DOHH2 (cell line): Measurements from ENCODE around the gene COL7A1.

Experiments
- H3F3A ChIP-seq: fragments of 200-600 bp; sonication (generic), shearing (Covaris generic); 2 replicates; pipeline ENCODE4 v1.6.0; 2016; ENCODE audit warnings: antibody characterized with exemption, mild to moderate bottlenecking; ENCODE audit not compliant: control insufficient read depth, insufficient read depth
- H3K27ac ChIP-seq: fragments of 200-600 bp; sonication (generic); 2 replicates; pipeline ENCODE4 v1.5.1; 2014; ENCODE audit warnings: low read depth, mild to moderate bottlenecking, low read length, moderate library complexity
- H3K27me3 ChIP-seq: fragments of 200-600 bp; sonication (generic); 2 replicates; pipeline ENCODE4 v1.6.1; 2014; ENCODE audit warnings: mild to moderate bottlenecking, low read length, mixed read lengths; ENCODE audit not compliant: control insufficient read depth
- H3K36me3 ChIP-seq: fragments of 200-600 bp; sonication (generic); 2 replicates; pipeline ENCODE4 v1.6.1; 2014; ENCODE audit warnings: mild to moderate bottlenecking, low read length, moderate library complexity, mixed read lengths; ENCODE audit not compliant: control insufficient read depth
- H3K4me1 ChIP-seq: fragments of 200-600 bp; sonication (generic); 2 replicates; pipeline ENCODE4 v1.6.1; 2014; ENCODE audit warnings: mild to moderate bottlenecking, low read length, mixed read lengths; ENCODE audit not compliant: control insufficient read depth
- H3K4me2 ChIP-seq: fragments of 200-600 bp; sonication (generic); 2 replicates; pipeline ENCODE4 v1.6.0; 2014; ENCODE audit warnings: mild to moderate bottlenecking, low read length, moderate library complexity
- H3K4me3 ChIP-seq: fragments of 200-600 bp; sonication (generic); 2 replicates; pipeline ENCODE4 v1.5.1; 2014; ENCODE audit warnings: mild to moderate bottlenecking, low read length, mixed read lengths
- H3K79me2 ChIP-seq: fragments of 200-600 bp; sonication (generic); 2 replicates; pipeline ENCODE4 v1.6.1; 2014; ENCODE audit warnings: mild to moderate bottlenecking, low read length, mixed read lengths; ENCODE audit not compliant: control insufficient read depth
- H3K9me2 ChIP-seq: fragments of 200-600 bp; sonication (generic); replicated peaks from 2 replicates; pipeline ENCODE4 v1.6.1; 2014; ENCODE audit warnings: mild to moderate bottlenecking, low read length, mixed read lengths; ENCODE audit not compliant: control insufficient read depth
- H3K9me3 ChIP-seq: fragments of 200-600 bp; sonication (generic); 2 replicates; pipeline ENCODE4 v1.6.1; 2014; ENCODE audit warnings: antibody characterized with exemption, low read length, mixed read lengths; ENCODE audit not compliant: control insufficient read depth, insufficient read depth
- H4K20me1 ChIP-seq: fragments of 200-600 bp; sonication (generic); 2 replicates; pipeline ENCODE4 v1.6.0; 2014; ENCODE audit warnings: low read depth, mild to moderate bottlenecking, antibody characterized with exemption, low read length, moderate library complexity; ENCODE audit not compliant: control insufficient read depth, insufficient read depth
- EZH2phosphoT487 ChIP-seq: fragments of 200-600 bp; sonication (generic); IDR thresholded peaks from 2 replicates; pipeline ENCODE4 v1.6.1; 2017; ENCODE audit warnings: borderline replicate concordance, mild to moderate bottlenecking, antibody characterized with exemption, low read length, moderate library complexity, mixed read lengths
- TF ChIP-seq, protein P1 (sequence below): fragments of 200-600 bp; sonication (generic); IDR thresholded peaks from one replicate; pipeline ENCODE4 v1.5.1; 2014; ENCODE audit warnings: antibody characterized with exemption, mild to moderate bottlenecking, low read depth, low read length; ENCODE audit not compliant: poor library complexity, severe bottlenecking

Gene COL7A1

DNA sequence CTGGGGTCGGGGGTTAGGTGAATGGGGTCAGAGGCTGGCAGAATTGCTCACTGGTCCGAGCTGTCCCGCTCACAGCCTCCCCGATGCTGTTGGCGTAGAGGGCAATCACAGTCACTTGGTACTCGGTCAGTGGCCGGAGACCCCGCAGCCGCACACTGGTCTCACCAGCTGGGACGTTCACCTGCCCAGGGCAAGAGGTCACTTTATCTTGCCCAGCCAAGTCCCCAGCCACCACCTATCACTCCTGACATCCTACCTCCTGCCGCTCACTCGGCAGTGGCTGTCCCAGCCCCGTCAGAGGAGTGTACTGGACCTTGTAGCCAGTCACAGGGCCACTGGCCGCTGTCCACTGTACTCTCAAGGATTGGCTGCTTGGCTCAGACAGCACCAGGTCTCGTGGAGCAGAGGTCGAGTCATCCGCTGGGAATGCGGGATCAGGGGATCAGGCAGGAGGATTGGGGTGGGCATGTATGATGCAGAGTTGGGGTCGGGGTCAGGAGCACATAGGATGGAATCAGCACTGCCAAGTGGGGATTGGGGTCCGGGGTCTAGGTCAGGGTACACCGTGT lies 2.5 kb downstream of the COL7A1 start:
- Histone ChIP-seq H3K36me3 (peaks cover 3% of the 10 kb centered on the region; the same call in 1 of the 2 replicates), H3K79me2 (no peaks in the 10 kb centered on the region), H3K9me2 (no peaks in the 10 kb centered on the region), H3K27me3 (peaks cover 2% of the 10 kb centered on the region; the same call in 1 of the 2 replicates), H3K27ac (no peak overlapping the region), H3F3A (peaks cover 2% of the 10 kb centered on the region; the same call in 1 of the 2 replicates), H3K4me2 (no peak overlapping the region), H3K4me1 (no peaks in the 10 kb centered on the region), H3K9me3 (no peaks in the 10 kb centered on the region), H4K20me1 (peaks cover 3% of the 10 kb centered on the region; the same call in 1 of the 2 replicates), H3K4me3 (no peak overlapping the region)
- TF ChIP-seq, protein P1, sequence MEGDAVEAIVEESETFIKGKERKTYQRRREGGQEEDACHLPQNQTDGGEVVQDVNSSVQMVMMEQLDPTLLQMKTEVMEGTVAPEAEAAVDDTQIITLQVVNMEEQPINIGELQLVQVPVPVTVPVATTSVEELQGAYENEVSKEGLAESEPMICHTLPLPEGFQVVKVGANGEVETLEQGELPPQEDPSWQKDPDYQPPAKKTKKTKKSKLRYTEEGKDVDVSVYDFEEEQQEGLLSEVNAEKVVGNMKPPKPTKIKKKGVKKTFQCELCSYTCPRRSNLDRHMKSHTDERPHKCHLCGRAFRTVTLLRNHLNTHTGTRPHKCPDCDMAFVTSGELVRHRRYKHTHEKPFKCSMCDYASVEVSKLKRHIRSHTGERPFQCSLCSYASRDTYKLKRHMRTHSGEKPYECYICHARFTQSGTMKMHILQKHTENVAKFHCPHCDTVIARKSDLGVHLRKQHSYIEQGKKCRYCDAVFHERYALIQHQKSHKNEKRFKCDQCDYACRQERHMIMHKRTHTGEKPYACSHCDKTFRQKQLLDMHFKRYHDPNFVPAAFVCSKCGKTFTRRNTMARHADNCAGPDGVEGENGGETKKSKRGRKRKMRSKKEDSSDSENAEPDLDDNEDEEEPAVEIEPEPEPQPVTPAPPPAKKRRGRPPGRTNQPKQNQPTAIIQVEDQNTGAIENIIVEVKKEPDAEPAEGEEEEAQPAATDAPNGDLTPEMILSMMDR, result no peak
- no peak for TF ChIP-seq EZH2phosphoT487

DNA sequence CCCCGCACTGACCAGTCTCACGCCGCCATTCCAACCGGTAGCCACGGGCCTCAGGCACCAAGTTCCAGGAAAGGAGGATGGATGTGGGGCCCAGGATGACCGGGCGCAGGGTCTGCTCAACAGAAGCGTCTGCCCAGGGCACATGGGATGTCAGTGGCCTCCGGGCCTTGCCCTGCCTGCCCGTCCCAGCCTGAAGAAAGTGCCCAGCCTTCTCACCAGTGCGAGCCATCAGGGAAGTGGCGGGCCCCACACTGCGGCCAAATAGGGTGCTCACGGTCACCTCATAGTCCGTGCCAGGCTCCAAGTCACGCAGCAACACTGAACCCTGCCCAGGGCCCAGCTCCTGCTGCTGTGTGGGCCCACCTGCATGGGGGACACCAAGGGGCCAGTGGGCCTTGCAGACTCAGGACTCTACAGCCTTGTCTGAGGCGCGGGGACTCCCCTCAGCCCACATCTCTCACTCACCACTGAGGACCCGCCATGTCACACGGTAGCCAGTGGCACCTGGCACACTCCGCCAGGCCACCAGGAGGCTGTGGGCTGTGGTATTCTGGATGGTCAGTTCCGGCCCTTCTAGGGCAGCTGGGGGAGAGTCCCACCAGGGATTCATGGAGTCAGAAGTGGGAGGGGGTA lies 3.1 kb downstream of the COL7A1 start:
- Histone ChIP-seq H3K27me3 (peaks cover 2% of the 10 kb centered on the region; the same call in 1 of the 2 replicates), H3K4me2 (no peak overlapping the region), H3K9me3 (no peaks in the 10 kb centered on the region), H3K4me3 (no peak overlapping the region), H3K79me2 (no peaks in the 10 kb centered on the region), H3K27ac (no peak overlapping the region), H3K4me1 (no peaks in the 10 kb centered on the region), H3K36me3 (no peaks in the 10 kb centered on the region), H3K9me2 (no peaks in the 10 kb centered on the region), H3F3A (no peaks in the 10 kb centered on the region), H4K20me1 (no peaks in the 10 kb centered on the region)
- TF ChIP-seq EZH2phosphoT487, result no peak
- TF ChIP-seq, protein P1, result no peak

DNA sequence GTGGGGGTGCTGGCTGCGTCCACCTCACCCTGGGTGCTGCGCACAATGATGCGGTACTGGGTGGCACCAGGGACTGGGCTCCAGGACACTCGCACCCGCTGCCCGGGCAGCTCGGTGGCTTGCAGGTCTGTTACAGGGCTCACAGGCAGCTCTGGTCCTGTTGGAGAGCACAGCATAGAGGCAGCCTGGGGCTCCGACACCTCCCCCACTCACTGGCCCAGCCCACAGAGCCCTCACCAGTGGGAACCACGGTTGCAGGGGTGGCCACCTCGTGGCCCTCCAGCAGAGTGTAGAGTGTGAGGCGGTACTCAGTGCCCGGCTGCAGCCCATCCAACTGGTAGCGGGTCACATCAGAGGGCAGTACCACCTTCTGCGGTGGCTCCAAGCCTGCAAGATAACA lies 3.7 kb downstream of the COL7A1 start:
- H3K79me2 ChIP-seq, result no peaks in the 10 kb centered on the region
- H3K27me3 ChIP-seq, result peaks cover 2% of the 10 kb centered on the region; the same call in 1 of the 2 replicates
- H3K36me3 ChIP-seq, result no peaks in the 10 kb centered on the region
- no peaks in the 10 kb centered on the region for H3K9me2 ChIP-seq
- no peaks in the 10 kb centered on the region for H3K9me3 ChIP-seq
- H3K4me2 ChIP-seq, result no peak overlapping the region
- no peak overlapping the region for H3K27ac ChIP-seq
- no peak overlapping the region for H3K4me3 ChIP-seq
- H4K20me1 ChIP-seq, result no peaks in the 10 kb centered on the region
- TF ChIP-seq, protein P1, result no peak
- TF ChIP-seq EZH2phosphoT487, result no peak
- H3F3A ChIP-seq, result no peaks in the 10 kb centered on the region
- no peaks in the 10 kb centered on the region for H3K4me1 ChIP-seq
